ENCODE data around the gene SDR42E2. TPM values are rescaled to one million over a fixed set of nuclear protein-coding genes. Genes with fewer than 3 reads are reported as not detected.
"Not testable (repeated sequence)": the region's sequence is repeated elsewhere in the genome, so short reads cannot be mapped to it uniquely, and the experiment has no call there.

Gene SDR42E2
- total RNA-seq, 2 donors from 2014 or later = 1.5 to 2.3 TPM

DNA sequence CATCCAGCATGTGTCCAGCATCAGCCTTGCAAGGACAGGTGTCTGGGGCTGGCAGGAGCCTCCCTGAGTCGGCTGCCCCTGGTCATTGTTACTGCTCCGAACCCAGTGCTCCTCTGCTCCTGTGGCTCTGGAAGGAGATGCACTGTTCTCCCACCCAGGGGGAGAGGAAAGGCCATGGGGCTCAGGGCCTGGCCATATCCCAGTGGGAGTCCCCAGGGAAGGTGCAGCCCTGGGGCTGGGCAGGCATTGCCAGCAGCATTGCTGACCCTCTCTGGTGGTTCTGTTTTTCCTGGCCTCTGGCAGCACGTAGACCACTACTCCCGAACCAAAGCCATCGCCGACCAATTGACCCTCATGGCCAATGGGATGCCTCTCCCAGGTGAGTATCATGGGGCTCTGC lies 9.6 kb downstream of the SDR42E2 start:
- no peak overlapping the region for H3K27ac Mint-ChIP-seq
- no peaks in the 10 kb centered on the region for H3K36me3 Mint-ChIP-seq (ENCODE audit: low read depth)
- H3K4me3 Mint-ChIP-seq = no peak overlapping the region
- peaks cover 3% of the 10 kb centered on the region for H3K4me1 Mint-ChIP-seq
- H3K9me3 ChIP-seq (ENCODE audit: control insufficient read depth, low read length, poor library complexity, severe bottlenecking) = no peaks in the 10 kb centered on the region
- DNase-seq (no peak), ATAC-seq (no peak)
- no peaks in the 10 kb centered on the region for H3K27me3 Mint-ChIP-seq

DNA sequence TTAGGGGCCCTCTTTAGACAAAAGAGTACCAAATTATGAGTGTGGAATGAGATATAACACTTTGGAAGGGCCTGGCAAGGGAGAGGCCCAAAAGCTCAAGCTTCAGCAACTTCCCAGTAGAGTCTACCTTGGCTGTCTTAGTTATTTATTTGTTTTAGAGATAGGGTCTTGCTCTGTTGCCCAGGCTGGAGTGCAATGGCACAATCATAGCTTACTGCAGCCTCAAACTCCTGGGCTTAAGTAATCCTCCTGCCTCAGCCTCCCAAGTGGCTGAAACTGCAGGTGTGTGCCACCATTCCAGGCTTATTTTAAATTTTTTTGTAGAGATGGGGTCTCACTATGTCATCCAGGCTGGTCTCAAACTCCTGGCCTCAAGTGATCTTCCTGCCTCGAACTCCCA lies 10.3 kb downstream of the SDR42E2 start:
- not testable (repeated sequence) for H3K9me3 ChIP-seq (ENCODE audit: control insufficient read depth, low read length, poor library complexity, severe bottlenecking); H3K4me3 Mint-ChIP-seq; H3K36me3 Mint-ChIP-seq (ENCODE audit: low read depth); H3K27me3 Mint-ChIP-seq; H3K4me1 Mint-ChIP-seq; ATAC-seq; DNase-seq; H3K27ac Mint-ChIP-seq

DNA sequence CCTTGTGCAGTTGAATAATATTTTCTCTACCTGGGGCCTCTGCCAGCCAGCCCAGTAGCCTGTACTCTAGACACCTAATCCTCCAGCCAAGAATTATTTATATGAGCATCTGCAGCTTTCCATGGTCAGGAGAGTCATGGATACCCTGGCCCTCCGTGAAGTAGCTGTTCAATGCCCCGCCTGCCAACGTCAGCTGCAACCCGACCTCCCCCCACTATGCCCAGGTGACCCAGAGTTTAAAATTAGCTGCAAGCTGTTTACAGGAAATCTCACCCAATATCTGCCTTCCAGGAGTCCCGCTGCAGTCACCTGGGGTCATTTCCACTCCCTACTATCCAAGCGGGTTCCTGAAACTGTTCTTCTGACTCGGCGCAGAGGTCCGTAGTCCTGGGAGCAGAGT lies 12.3 kb downstream of the SDR42E2 start:
- DNase-seq = no peak
- Mint-ChIP-seq H3K27me3 (no peaks in the 10 kb centered on the region), H3K4me3 (no peak overlapping the region), H3K36me3 (ENCODE audit: low read depth) (peaks cover 2% of the 10 kb centered on the region), H3K27ac (no peak overlapping the region), H3K4me1 (peaks cover 4% of the 10 kb centered on the region)
- H3K9me3 ChIP-seq (ENCODE audit: control insufficient read depth, low read length, poor library complexity, severe bottlenecking) = no peaks in the 10 kb centered on the region
- no peak for ATAC-seq

DNA sequence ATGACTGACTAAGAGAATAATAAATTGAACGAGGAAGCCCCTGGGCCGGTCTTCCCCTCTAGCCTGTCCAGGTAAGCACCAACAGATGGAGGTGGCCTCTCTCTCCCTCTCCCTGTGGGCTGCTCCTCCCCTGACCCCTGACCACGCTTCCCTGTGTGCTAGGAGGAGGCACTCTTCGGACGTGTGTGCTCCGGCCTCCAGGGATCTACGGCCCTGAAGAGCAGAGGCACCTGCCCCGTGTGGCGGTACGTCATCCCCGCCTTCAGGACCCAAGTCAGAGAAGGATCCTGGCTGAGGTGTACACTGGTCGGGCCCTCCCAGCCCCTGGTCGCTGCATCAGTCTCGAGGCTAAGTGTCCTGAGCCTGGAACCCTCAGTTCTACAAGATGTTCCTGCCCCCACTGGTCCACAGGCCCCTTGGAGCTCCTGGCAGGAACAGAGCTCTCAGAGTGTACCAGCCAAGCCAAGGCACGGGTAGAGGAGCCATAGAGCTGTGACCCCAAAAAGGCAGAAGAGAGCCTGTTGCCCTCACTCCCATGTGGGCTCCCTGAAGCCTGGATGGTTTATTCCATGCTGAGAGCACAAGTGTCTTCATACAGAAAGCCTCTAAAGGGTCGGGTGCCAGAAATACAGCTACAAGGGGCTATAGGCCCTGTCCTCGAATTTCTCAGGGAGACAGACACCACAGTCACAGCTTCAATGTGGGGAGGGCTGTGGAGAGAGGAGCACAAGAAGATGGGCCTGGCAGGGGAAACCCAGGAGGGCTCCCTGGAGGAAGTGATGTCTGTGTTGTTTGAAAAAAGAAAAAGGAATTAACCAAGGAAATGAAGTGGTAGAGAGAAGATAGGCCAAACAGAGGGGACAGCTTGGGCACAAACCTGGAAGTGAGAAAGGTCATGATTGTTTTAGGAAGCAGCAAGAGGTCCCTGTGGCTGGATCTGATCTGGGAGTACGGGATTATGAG lies 15.9 kb downstream of the SDR42E2 start:
- no peak overlapping the region for H3K4me3 Mint-ChIP-seq
- H3K27me3 Mint-ChIP-seq = no peaks in the 10 kb centered on the region
- no peaks in the 10 kb centered on the region for H3K9me3 ChIP-seq (ENCODE audit: control insufficient read depth, low read length, poor library complexity, severe bottlenecking)
- DNase-seq = no peak
- H3K36me3 Mint-ChIP-seq (ENCODE audit: low read depth) = peaks cover 2% of the 10 kb centered on the region
- no peak overlapping the region for H3K27ac Mint-ChIP-seq
- H3K4me1 Mint-ChIP-seq = peaks cover 4% of the 10 kb centered on the region
- no peak for ATAC-seq

DNA sequence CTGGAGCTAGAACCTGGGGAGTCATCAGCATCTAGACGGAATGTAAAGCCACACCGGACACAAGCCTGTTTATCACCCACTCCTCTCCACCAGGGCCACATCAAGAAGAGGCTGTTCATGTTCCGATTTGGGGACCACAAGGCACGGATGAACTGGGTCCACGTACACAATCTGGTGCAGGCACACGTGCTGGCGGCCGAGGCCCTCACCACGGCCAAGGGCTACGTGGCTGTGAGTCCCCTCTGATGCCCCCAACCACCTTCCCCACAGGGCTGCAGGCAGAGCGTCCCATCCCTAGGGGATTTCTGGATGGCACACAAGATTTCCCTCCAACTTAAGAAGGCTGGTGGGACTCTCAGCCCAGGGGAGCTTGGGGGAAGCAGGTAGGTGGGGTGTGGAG lies 19.1 kb downstream of the SDR42E2 start:
- H3K4me1 Mint-ChIP-seq = peaks cover 4% of the 10 kb centered on the region
- H3K27me3 Mint-ChIP-seq = no peaks in the 10 kb centered on the region
- no peak overlapping the region for H3K4me3 Mint-ChIP-seq
- no peak for DNase-seq
- no peak overlapping the region for H3K27ac Mint-ChIP-seq
- no peak for ATAC-seq
- peaks cover 2% of the 10 kb centered on the region for H3K36me3 Mint-ChIP-seq (ENCODE audit: low read depth)
- no peaks in the 10 kb centered on the region for H3K9me3 ChIP-seq (ENCODE audit: control insufficient read depth, low read length, poor library complexity, severe bottlenecking)

GRCh38 chr16:22181843-22182242 lies 19.5 kb downstream of the SDR42E2 start:
- H3K4me3 Mint-ChIP-seq = no peak overlapping the region
- DNase-seq (no peak), ATAC-seq (no peak)
- no peaks in the 10 kb centered on the region for H3K27me3 Mint-ChIP-seq
- H3K4me1 Mint-ChIP-seq = peaks cover 5% of the 10 kb centered on the region
- H3K36me3 Mint-ChIP-seq (ENCODE audit: low read depth) = peaks cover 2% of the 10 kb centered on the region
- H3K27ac Mint-ChIP-seq = no peak overlapping the region
- H3K9me3 ChIP-seq (ENCODE audit: control insufficient read depth, low read length, poor library complexity, severe bottlenecking) = no peaks in the 10 kb centered on the region

- H3K36me3 Mint-ChIP-seq (ENCODE audit: low read depth) = peaks cover 2% of the 10 kb centered on the region
- ATAC-seq (no peak), DNase-seq (no peak)
- H3K4me1 Mint-ChIP-seq = peaks cover 11% of the 10 kb centered on the region
- H3K9me3 ChIP-seq (ENCODE audit: control insufficient read depth, low read length, poor library complexity, severe bottlenecking) = no peaks in the 10 kb centered on the region
- no peak overlapping the region for H3K27ac Mint-ChIP-seq
- H3K4me3 Mint-ChIP-seq = no peak overlapping the region
- no peaks in the 10 kb centered on the region for H3K27me3 Mint-ChIP-seq
Observed at GRCh38 chr16:22183335-22183734, 21.0 kb downstream of the SDR42E2 start.

DNA sequence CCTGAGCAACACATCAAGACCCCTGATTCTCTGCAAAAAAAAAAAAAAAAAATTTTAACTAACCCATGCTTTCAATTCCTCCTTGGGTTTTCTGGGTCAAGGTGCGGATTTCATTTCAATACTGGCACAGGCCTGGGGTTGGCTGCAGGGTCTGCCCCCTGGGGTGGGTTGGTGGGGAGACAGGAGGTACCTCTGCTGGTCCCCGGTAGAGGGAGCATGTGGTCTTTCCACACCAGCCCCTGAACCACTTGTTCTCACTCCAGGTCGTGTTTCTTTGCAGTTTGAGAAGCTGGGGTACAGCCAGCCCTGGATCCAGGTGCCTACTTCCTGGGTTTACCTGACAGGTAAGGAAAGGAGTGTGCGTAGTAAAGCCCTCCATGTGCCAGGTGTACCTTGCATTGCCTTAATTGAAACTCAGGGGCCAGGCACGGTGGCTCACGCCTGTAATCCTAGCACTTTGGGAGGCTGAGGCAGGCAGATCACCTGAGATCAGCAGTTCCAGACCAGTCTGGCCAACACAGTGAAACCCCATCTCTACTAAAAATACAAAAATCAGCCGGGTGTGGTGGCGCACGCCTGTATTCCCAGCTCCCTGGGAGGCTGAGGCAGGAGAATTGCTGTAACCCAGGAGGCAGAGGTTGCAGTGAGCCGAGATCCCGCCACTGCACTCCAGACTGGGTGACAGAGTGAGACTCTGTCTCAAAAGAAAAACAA lies 21.8 kb downstream of the SDR42E2 start:
- ATAC-seq (peak; percentile 27), DNase-seq (no peak)
- H3K9me3 ChIP-seq (ENCODE audit: control insufficient read depth, low read length, poor library complexity, severe bottlenecking) = no peaks in the 10 kb centered on the region
- Mint-ChIP-seq H3K4me3 (no peak overlapping the region), H3K27ac (peak overlapping the region; percentile 29), H3K4me1 (peaks cover 15% of the 10 kb centered on the region), H3K27me3 (no peaks in the 10 kb centered on the region), H3K36me3 (ENCODE audit: low read depth) (no peaks in the 10 kb centered on the region)

GRCh38 chr16:22184615-22184968 lies 22.3 kb downstream of the SDR42E2 start:
- Mint-ChIP-seq H3K36me3 (ENCODE audit: low read depth) (no peaks in the 10 kb centered on the region), H3K27me3 (no peaks in the 10 kb centered on the region), H3K4me3 (no peak overlapping the region), H3K27ac (peak overlapping the region; percentile 29), H3K4me1 (peaks cover 20% of the 10 kb centered on the region)
- ATAC-seq (no peak), DNase-seq (no peak)
- H3K9me3 ChIP-seq (ENCODE audit: control insufficient read depth, low read length, poor library complexity, severe bottlenecking) = no peaks in the 10 kb centered on the region

DNA sequence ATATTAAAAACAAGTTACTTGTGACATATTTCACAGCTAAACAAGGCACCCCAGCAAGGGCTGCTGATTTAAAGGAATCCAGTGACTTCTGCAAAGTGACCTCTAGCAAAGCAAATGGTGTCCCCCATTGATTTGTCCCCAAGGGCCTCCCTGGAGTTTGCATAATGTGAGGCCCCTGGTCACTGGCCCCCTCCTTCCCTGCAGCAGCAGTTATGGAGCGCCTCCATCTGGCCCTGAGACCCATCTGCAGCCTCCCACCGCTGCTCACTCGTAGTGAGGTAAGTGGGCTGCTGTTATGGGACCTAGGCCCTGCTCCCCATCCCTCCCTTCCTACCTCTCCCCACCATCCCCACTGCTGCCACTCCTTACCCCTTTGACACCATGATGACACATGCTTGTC lies 24.2 kb downstream of the SDR42E2 start:
- Mint-ChIP-seq H3K27me3 (no peaks in the 10 kb centered on the region), H3K4me3 (no peak overlapping the region), H3K27ac (peak overlapping the region; percentile 97), H3K36me3 (ENCODE audit: low read depth) (no peaks in the 10 kb centered on the region), H3K4me1 (peaks cover 31% of the 10 kb centered on the region)
- ATAC-seq (no peak), DNase-seq (no peak)
- no peaks in the 10 kb centered on the region for H3K9me3 ChIP-seq (ENCODE audit: control insufficient read depth, low read length, poor library complexity, severe bottlenecking)

- no peaks in the 10 kb centered on the region for H3K9me3 ChIP-seq (ENCODE audit: control insufficient read depth, low read length, poor library complexity, severe bottlenecking)
- no peaks in the 10 kb centered on the region for H3K36me3 Mint-ChIP-seq (ENCODE audit: low read depth)
- H3K4me1 Mint-ChIP-seq = peaks cover 41% of the 10 kb centered on the region
- DNase-seq = no peak
- no peak for ATAC-seq
- H3K27me3 Mint-ChIP-seq = no peaks in the 10 kb centered on the region
- peak overlapping the region; percentile 91 for H3K4me3 Mint-ChIP-seq
- H3K27ac Mint-ChIP-seq = peak overlapping the region; percentile 97
Observed at GRCh38 chr16:22188267-22188594, 25.9 kb downstream of the SDR42E2 start.

DNA sequence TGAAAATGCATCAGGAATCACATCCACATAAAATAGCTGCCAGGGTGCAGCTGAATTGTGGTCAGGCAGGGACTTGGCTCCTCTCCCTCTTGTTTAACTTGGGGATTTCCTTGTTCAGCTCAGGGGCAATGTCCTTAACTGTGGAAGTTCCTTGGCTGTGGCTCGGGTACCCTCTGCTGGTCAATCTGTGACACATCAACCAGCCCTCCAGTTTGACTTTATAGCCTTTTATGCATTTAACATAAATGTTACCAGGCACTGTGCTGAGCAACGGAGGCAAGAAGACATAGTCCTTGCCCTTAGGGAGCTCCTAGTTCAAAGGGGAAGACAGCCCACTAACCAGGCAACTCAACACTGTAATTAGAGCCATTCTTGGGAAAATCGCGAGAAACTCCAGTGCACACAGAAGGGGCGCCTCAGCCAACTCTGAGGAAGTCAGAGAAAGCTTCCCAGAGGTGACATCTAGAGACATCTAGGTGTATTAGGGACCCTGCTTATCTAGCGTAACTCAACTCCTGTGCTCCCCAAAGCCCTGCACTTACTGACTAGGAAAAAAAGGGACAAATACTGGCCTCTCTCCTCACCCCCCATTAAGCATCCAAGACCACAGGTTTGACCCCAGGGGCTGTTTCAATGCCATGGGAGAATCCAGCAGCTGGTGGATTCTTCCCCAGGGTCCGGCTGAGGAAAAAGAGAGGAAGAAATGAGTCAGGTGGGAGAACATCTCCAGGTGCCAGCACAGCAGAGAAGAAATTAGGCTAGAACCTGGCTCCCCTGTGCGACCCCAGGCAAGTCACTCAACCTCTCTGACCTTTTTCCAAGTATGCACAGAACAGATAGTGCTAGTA lies 26.5 kb downstream of the SDR42E2 start:
- Mint-ChIP-seq H3K4me3 (peak overlapping the region; percentile 91), H3K4me1 (peaks cover 46% of the 10 kb centered on the region), H3K27me3 (no peaks in the 10 kb centered on the region), H3K27ac (peak overlapping the region; percentile 97), H3K36me3 (ENCODE audit: low read depth) (no peaks in the 10 kb centered on the region)
- DNase-seq (peak; percentile 33 to 53 (median 43)), ATAC-seq (no peak)
- no peaks in the 10 kb centered on the region for H3K9me3 ChIP-seq (ENCODE audit: control insufficient read depth, low read length, poor library complexity, severe bottlenecking)

- no peaks in the 10 kb centered on the region for H3K27me3 Mint-ChIP-seq
- peak overlapping the region; percentile 97 for H3K27ac Mint-ChIP-seq
- H3K4me3 Mint-ChIP-seq = peak overlapping the region; percentile 91
- DNase-seq (no peak), ATAC-seq (no peak)
- H3K36me3 Mint-ChIP-seq (ENCODE audit: low read depth) = no peaks in the 10 kb centered on the region
- H3K4me1 Mint-ChIP-seq = peaks cover 46% of the 10 kb centered on the region
- H3K9me3 ChIP-seq (ENCODE audit: control insufficient read depth, low read length, poor library complexity, severe bottlenecking) = no peaks in the 10 kb centered on the region
Observed at GRCh38 chr16:22189473-22190080, 27.3 kb downstream of the SDR42E2 start.
